ENCODE results near the gene CCDC146. TPM values are rescaled to one million over a fixed set of nuclear protein-coding genes. Genes with fewer than 3 reads are reported as not detected.
"Not testable (repeated sequence)": the region's sequence is repeated elsewhere in the genome, so short reads cannot be mapped to it uniquely, and the experiment has no call there.

The CCDC146 gene, protein sequence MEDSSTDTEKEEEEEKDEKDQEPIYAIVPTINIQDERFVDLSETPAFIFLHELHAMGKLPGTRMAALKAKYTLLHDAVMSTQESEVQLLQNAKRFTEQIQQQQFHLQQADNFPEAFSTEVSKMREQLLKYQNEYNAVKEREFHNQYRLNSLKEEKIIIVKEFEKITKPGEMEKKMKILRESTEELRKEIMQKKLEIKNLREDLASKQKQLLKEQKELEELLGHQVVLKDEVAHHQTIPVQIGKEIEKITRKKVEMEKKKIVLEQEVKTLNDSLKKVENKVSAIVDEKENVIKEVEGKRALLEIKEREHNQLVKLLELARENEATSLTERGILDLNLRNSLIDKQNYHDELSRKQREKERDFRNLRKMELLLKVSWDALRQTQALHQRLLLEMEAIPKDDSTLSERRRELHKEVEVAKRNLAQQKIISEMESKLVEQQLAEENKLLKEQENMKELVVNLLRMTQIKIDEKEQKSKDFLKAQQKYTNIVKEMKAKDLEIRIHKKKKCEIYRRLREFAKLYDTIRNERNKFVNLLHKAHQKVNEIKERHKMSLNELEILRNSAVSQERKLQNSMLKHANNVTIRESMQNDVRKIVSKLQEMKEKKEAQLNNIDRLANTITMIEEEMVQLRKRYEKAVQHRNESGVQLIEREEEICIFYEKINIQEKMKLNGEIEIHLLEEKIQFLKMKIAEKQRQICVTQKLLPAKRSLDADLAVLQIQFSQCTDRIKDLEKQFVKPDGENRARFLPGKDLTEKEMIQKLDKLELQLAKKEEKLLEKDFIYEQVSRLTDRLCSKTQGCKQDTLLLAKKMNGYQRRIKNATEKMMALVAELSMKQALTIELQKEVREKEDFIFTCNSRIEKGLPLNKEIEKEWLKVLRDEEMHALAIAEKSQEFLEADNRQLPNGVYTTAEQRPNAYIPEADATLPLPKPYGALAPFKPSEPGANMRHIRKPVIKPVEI
- polyA plus RNA-seq (ENCODE audit: insufficient read length) = 33.8 TPM
- long read RNA-seq, donor 1, partial matches to known transcripts = 0 of 2 reads
- long read RNA-seq, donor 1, other reads (novel, unspliced or antisense) = 0 of 2 reads
- long read RNA-seq, donor 2, partial matches to known transcripts = 24 of 28 reads
- long read RNA-seq, donor 2, other reads (novel, unspliced or antisense) = 0 of 28 reads
- long read RNA-seq, donor 3, partial matches to known transcripts = 22 of 56 reads
- long read RNA-seq, donor 3, other reads (novel, unspliced or antisense) = 28 of 56 reads
- long read RNA-seq, donor 4, partial matches to known transcripts = 5 of 5 reads
- long read RNA-seq, donor 4, other reads (novel, unspliced or antisense) = 0 of 5 reads
- long read RNA-seq, donor 5, transcript CCDC146-204 (5 exons, 1,554 nt) = major isoform, 6 of 9 reads
- long read RNA-seq, donor 5, partial matches to known transcripts = 0 of 9 reads
- long read RNA-seq, donor 5, other reads (novel, unspliced or antisense) = 0 of 9 reads
- long read RNA-seq, donor 6, partial matches to known transcripts = 55 of 59 reads
- long read RNA-seq, donor 6, other reads (novel, unspliced or antisense) = 0 of 59 reads
- long read RNA-seq, donor 7, partial matches to known transcripts = 30 of 32 reads
- long read RNA-seq, donor 7, other reads (novel, unspliced or antisense) = 0 of 32 reads
- long read RNA-seq, donor 8, partial matches to known transcripts = 0 of 5 reads
- long read RNA-seq, donor 8, other reads (novel, unspliced or antisense) = 0 of 5 reads

DNA sequence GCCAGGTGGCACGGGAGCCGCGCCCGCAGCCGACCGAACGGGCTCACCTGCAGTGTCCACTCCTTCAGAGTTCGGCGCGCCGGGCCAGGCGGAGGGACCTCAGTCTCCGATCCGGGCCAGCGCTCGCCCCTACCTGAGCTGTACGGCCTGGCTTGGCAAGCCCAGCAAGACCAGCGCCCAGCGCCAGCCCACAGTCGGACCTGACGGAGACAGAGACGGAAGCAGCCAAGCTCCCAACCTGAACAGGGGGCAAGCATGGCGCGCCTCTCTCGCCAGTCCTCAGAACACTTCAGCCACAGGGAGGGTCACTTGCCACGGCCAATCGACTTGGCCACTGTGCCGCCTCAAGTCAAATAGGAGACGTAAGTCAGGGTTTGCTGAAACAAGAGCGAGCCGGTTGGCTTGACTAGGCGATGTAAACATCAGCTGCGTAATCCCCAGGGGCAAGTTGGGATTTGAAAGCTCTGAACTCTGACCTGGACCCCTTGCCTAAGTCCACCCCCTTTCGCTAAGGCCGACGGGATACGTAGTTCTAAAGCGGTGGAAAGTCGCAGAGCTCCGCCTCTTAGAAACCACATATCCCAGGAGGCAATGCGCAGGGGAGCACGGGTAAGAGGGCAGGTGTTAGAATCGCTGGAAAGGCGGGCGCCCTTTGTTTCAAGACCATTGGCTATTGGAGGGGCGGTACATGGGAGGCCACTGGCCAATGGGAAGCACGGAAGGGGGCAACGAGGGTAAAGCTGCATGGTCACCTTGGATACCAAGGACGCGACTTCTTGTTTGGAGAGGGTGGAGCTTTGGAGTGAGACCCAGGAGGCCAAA lies at the start of gene CCDC146:
Gene CCDC146, plus strand, starts transcription at position 756 of the 822 bp plus-strand sequence. CDS start 45,054 bp downstream, outside the sequence.
- peak; percentile 98 for DNase-seq

DNA sequence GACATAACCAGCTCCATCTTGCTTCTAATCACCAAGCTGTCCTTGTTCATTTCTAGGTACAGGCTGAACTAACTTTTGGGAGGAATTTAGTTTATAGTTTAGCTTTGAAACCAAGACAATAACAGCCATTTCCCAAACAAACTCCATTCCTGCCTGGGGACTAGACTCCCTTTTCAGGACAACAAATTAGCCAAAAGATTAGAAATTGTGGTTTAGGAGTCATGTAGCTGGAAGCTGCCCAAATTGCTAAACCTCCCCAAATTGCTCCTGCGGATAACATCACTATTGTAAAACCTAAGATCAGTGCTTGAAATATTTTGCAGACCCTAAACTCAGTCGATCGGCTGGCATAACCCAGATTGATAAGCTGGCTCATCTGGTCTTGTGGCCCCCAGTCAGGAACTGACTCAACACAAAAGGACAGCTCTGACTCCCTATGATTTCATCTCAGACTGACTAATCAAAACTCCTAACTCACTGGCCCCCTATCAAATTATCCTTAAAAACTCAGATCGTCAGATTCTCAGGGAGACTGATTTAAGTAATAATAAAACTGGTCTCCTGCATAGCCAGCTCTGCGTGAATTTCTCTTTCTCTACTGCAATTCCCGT lies 47.5 kb upstream of the CCDC146 start:
- not testable (repeated sequence) for DNase-seq

DNA sequence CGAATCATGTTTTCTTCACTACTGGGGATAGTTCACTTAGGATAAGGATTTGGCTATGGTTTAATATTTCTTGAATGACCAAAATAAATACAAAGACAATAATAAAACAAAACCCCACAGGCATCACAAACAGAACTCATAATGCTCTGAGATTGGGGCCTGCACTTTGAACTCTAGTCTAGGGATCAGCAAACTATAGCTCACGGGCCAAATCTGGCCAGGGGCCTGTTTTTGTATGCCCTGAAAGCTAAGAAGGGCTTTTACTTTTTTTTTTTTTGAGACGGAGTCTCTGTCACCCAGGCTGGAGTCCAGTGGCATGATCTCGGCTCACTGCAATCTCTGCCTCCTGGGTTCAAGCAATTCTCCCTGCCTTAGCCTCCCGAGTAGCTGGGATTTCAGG lies 45.4 kb upstream of the CCDC146 start:
- not testable (repeated sequence) for DNase-seq

DNA sequence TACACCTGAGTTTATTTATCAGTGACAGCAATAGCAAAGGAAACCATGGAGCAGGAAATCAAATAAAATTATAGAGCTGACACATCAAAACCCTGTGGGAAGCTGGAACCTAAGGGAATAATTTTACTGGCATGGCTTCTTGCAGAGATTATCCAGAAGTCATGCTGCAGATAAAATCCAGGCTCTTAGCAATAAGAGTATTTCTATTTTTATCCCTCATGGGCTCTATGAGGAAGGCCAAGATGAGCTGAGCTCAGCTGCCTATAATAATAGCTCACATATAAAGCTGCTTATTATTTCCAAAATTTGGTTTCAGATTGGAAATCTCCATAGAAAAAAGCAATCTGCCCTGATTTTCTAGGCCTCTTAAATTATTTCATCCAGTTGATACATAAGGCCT lies 43.3 kb upstream of the CCDC146 start:
- DNase-seq = not testable (repeated sequence)

DNA sequence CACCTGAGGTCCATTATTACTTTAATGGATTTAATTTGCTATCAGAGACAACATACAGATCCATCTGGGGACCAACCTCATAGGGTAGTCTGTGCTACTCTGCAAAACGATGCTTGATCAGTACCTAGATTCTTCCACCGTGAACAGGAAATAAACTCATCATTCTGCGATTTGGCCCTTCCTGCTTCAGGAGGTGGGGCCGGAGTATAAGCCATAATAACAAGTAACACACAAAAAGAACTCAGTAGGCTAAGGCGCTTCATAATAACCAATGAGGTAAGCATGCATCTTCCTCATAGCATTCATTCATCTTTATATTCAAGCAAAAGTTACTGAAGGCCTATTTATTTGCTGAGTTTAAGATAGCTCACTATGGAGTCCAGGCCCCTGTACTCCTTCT lies 42.8 kb upstream of the CCDC146 start:
- not testable (repeated sequence) for DNase-seq

DNA sequence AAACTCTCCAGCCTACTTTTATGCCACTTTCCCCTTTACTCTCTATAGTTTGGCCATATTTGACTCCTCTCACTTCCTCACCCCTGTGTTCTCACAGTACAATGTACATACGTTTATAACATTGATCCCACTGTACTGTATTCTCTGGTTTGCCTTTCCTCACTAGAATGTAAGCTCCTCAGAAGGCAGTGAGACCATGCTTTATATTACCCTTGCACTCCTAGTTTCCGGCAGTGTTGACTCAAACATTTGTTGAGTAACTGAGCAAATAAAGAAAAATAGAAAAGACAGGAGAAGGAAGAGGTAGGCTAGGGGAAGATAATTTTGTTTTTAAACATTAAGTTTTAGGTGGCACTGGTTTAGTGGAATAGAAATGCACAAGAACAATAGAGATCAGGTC lies 42.2 kb upstream of the CCDC146 start:
- not testable (repeated sequence) for DNase-seq

DNA sequence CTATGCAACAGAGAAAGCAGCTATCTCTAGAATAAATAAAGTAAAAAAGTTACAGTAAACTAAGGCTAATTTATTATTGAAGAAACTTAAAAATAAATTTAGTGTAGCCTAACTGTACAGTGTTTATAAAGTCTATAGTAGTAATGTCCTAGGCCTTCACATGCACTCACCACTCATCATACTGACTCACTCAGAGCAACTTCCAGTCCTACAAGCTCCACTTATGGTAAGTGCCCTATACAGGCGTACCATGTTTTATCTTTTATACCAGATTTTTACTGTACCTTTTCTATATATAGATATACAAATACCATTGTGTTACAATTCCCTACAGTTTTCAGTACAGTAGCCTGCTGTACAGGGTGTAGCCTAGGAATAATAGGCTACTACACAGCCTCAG lies 40.2 kb upstream of the CCDC146 start:
- not testable (repeated sequence) for DNase-seq

DNA sequence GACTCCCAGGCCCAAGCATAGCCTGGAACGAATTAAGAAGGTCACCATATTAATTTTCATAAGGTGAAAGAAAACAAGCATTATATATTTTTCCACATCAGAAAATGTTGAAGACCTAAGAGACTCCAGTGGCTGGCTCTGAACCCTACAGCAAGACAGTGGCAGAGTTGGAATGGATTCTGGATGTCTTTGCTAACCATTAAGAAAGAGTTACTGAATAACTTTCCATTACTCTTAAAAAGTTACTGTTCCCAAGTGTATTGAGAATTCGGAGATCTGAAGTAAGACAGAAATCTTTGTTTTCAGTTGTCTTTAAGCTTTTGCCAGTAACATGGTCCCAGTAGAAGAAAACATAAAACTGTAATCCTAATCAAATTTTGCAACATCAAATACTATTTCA lies 30.1 kb upstream of the CCDC146 start:
- peak; percentile 1 for DNase-seq

DNA sequence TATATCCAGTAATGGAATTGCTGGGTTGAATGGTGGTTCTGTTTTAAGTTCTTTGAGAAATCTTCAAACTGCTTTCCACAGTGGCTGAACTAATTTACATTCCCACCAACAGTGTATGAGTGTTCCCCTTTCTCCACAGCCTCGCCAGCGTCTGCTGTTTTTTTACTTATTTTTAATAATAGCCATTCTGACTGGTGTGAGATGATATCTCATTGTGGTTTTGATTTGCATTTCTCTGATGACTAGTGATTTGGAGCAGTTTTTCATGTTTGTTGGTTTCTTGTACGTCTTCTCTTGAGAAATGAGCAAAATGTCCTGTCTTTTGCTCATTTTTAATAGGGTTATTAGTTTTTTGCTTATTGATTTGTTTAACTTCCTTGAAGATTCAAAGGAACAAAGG lies 21.9 kb upstream of the CCDC146 start:
- DNase-seq = not testable (repeated sequence)

DNA sequence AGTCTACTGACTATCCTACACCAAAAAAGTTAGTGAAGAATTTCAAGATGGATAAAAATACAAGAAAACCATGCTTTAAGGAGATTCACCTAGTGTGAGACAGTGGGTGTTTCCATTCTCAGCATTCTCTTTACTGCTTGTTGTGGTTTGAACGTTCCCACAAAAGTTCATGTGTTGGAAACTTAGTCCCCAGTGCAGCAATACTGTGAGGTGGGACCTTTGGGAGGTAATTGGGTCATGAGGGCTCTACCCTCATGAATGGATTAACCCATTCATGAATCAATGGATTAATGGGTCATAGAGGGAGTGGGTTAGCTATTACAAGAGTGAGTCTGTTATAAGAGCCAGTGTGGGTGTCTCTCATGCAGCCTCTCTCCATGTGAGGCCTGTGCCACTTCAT lies 21.2 kb upstream of the CCDC146 start:
- not testable (repeated sequence) for DNase-seq

DNA sequence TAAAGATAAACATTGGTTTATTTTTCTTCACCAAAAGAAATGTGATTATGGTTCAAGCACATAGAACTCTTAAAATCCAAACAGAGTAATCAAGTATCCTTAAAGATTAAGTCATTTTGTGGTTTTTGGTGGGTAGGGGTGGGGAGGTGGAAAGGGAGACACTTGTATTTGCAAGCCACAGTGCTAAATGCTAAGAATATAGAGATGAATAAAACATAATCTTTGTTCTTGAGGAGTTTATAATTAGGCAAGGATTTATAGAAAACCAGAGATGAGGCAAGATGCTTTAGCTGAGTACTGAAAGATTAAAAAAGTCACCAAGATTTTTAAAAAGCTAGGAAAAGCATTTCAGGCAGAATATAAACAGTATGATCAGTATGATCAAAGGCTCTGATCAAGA lies 19.7 kb upstream of the CCDC146 start:
- not testable (repeated sequence) for DNase-seq

DNA sequence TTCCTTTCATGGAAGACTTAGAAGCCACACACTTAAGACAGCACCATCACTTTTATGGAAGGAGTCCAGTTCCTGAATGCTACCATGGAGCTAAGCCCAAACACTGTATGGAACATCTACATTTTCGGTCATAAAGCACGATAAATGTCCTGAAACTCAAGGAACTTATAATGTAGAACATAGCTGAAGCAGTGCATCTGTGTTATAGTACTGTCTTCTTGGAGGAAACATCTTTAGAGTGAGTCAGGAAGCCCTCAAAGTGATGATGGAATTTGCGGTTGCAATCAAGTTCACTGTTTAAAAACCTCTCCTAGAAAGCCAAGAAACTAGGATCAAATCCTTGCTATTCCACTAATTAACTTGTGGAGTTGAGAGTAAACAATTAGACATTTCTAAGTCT lies 16.5 kb upstream of the CCDC146 start:
- DNase-seq = not testable (repeated sequence)

DNA sequence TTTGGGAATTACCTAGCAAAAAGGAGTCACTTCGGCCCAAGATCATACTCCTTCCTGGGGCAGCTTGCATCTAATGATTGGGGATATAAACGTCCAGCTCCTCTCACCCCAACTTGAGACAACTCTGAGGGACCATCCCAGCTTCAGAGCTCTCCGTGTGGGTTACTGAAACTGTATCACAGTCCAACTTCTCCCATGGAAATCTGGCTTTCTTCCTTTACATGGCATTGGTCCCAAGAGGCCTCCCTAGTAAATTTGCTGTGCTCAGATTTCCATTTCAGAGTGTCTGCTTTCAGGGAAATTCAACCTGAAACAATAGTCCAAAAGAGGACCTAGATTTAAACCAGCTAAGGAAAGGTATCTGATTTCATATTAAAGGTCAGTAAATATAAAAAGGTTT lies 14.8 kb upstream of the CCDC146 start:
- not testable (repeated sequence) for DNase-seq

DNA sequence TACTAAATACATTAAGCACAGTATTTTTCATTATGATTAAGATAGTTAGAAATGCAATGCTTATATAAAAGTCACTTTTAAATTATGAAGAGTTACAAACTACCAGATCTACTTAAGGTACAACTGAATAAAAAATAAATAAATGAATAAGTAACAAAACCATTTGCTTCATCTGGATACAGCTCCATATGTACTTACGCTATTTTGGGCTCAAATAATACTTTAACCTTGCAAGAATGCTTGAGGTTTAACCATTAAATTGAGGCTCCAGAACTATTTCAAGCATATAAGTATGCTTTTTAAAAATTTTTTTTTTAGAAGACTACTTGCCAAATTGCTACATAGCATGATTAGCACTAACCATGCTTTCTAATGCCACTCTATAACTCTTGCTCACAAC lies 14.1 kb upstream of the CCDC146 start:
- not testable (repeated sequence) for DNase-seq

DNA sequence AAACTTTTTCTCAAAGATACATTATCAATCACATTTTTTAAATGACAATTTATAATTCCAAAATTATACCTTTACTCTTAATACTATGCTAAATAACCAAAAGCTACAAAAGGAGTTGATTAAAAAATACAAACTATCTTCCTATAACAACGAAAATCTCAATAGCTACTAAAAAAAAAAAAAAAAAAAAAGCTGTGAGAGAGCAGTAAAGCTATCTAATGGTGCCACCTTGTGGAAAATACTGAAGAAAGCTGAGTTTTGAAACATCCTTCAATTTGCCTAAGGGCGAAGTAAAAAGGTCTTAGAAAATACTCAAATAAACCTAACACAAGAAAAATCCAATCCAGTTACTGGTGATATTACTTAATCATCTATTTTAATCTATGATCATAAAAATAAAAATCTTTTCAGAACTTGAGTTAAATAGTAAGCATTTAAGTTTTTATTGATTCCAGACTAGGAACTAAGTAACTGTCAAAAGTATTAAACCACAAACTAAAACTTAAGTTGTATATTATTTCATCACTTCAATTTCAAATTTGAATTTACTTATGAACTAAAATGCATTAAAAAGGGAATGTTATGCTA lies 9.6 kb upstream of the CCDC146 start:
- DNase-seq = not testable (repeated sequence)

DNA sequence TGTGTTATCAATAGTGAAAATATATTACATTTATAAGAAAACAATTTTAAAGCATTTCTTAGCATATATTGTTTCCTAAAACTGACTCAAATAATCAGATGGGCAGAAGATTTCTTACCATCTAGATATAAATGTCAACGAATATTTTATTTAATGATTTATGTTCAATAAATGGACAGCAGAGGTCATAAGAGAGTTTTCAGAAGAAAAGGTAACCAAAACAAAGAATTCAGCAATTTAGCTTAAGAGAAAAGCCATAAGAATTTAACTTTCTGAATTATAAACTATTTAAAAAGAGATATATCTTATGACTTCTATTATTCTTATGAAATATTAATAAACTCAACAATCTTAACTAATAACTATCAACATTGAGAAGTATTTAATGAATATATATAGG lies 3.1 kb downstream of the CCDC146 start:
- not testable (repeated sequence) for DNase-seq

DNA sequence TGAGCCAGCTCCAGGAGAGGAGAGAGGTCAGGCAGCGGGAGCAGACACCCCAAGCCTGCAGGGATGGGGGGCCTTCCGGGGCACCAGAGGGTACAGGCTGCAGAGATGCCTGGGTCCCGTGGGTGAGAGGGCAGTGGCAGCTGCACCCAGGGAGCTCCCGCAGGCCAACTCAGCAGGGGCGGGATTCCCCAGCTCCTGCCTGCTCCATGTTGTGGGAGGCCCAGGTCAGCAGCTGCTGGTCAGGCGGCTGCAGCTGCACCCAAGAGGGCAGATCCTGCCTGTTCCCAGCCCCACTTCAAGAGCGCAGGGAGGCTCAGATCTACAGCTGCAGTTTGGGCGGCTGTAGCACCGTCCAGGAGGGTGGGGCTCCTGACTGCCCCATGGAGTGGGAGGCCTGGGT lies 4.6 kb downstream of the CCDC146 start:
- not testable (repeated sequence) for DNase-seq

DNA sequence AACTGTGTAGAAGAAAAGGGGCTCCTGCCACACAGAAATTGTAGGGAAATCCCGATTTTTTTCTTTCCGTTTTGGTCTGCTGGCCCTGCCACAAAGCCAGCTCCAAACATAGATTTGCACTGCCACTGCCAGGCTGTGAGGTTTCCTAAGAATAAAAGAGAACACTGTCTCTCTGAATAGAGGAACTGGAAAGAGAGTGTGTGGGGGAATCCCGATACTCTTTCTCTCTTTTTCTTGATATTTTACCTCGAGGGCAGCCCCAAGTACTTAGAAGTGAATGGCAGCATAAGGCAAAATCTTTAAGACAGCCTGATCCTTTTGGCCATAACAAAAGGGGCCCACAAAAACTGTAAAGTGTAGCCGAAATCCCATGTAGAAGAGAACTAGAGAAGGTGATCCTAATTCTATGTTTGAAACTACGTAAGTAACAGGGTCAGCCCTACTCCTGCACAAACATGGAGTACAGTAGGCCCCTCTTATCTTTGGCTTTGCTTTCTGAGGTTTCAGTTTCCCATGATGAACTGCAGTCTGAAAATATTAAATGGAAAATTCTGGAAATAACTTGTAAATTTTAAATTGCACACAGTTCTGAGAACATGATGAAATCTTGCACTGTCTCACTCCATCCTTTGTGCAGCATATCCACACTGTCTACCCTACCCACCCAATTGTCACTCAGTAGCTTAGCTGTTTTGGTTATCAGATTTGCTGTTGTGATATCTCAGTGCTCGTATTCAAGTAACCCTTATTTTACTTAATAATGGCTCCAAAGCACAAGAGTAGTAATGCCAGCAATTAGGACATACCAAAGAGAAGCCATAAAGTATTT lies 6.4 kb downstream of the CCDC146 start:
- not testable (repeated sequence) for DNase-seq

Data from left kidney (tissue), 8 donors.